ENCODE data around the gene MMEL1.
"Not testable (repeated sequence)": the region's sequence is repeated elsewhere in the genome, so short reads cannot be mapped to it uniquely, and the experiment has no call there.

The MMEL1 gene

DNA sequence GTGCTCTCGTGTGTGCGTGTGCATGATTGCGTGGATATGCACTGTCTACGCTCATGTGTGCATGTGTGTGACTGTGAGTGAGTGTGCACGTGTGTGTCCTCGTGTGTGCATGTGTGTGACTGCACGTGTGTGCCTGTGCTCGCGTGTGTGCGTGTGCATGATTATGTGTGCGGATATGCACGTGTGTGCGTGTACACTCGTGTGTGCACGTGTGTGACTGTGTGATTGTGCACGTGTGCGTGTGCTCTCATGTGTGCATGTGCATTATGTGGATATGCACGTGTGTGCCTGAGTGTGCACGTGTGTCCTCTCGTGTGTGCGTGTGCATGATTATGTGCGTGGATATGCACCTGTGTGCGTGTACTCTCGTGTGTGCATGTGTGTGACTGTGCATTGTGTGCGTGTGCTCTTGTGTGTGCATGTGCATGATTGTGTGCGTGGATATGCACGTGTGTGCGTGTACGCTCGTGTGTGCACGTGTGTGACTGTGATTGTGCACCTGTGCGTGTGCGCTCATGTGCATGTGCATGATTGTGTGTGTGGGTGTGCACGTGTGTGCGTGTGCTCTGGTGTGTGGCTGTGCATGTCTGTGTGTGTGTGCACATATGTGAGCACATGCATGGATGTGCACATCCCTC is 2.2 kb downstream of the MMEL1 start:
- H3K4me3 ChIP-seq (ENCODE audit: low read length) = no peak overlapping the region

GRCh38 chr1:2629627-2630497 is 3.0 kb downstream of the MMEL1 start:
- Histone ChIP-seq H3K36me3 (ENCODE audit: control insufficient read depth, insufficient read depth, low read length) (no peaks in the 10 kb centered on the region), H3K9me3 (ENCODE audit: control insufficient read depth, low read length) (no peaks in the 10 kb centered on the region), H3K27me3 (ENCODE audit: control insufficient read depth, insufficient read depth, low read length) (peaks cover 50% of the 10 kb centered on the region), H3K9ac (ENCODE audit: low read length) (no peak overlapping the region), H3K4me1 (ENCODE audit: control insufficient read depth, insufficient read depth, low read length) (no peaks in the 10 kb centered on the region), H3K4me3 (ENCODE audit: low read length) (no peak overlapping the region)

More for the DNA sequence above, 2.2 kb downstream of the MMEL1 start:
- Histone ChIP-seq H3K36me3 (ENCODE audit: control insufficient read depth, insufficient read depth, low read length) (no peaks in the 10 kb centered on the region), H3K9ac (ENCODE audit: low read length) (no peak overlapping the region), H3K27me3 (ENCODE audit: control insufficient read depth, insufficient read depth, low read length) (peaks cover 50% of the 10 kb centered on the region), H3K9me3 (ENCODE audit: control insufficient read depth, low read length) (no peaks in the 10 kb centered on the region), H3K4me1 (ENCODE audit: control insufficient read depth, insufficient read depth, low read length) (no peaks in the 10 kb centered on the region)

GRCh38 chr1:2628933-2629626 is 3.7 kb downstream of the MMEL1 start:
- H3K9me3 ChIP-seq (ENCODE audit: control insufficient read depth, low read length) = no peaks in the 10 kb centered on the region
- H3K4me3 ChIP-seq (ENCODE audit: low read length) = no peak overlapping the region
- peaks cover 48% of the 10 kb centered on the region for H3K27me3 ChIP-seq (ENCODE audit: control insufficient read depth, insufficient read depth, low read length)
- H3K4me1 ChIP-seq (ENCODE audit: control insufficient read depth, insufficient read depth, low read length) = no peaks in the 10 kb centered on the region
- no peaks in the 10 kb centered on the region for H3K36me3 ChIP-seq (ENCODE audit: control insufficient read depth, insufficient read depth, low read length)
- no peak overlapping the region for H3K9ac ChIP-seq (ENCODE audit: low read length)

DNA sequence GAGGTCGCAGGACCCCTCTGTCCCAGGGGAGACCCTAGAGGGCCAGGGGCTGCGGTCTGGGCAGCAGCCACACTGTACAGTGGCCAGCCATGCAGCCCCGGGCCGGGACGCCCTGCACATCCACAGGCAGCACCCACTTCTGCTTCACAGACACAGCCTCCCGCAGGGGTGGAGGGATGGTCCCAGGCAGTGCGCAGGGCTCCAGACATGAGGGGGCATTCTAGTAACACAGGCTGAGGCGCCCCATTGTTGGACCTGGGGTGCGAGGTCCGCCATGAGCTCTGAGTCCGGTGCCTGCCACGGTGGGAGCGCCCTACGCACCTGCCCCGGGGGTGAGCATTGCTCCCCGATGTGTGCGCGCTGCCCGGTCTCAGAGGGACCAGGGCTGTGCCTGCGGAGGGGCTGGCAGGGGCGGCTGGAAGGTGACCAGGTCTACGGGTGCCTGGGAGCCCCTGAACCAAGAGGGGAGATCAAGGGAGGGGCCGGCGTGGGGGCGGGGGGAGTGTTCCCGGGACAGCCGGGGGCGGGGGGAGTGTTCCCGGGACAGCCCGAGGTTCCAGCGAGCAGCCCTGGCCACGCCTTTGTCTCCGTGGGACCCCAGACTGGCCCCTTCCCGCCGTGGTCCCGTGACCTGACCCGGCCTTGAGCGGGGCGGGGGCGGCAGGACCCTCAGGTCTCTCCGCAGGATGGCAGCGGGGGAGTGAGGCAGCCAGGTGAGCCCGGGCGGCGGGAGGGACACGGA is 4.5 kb downstream of the MMEL1 start:
- Histone ChIP-seq H3K27me3 (ENCODE audit: control insufficient read depth, insufficient read depth, low read length) (peaks cover 46% of the 10 kb centered on the region), H3K4me1 (ENCODE audit: control insufficient read depth, insufficient read depth, low read length) (no peaks in the 10 kb centered on the region), H3K9ac (ENCODE audit: low read length) (no peak overlapping the region), H3K9me3 (ENCODE audit: control insufficient read depth, low read length) (no peaks in the 10 kb centered on the region), H3K36me3 (ENCODE audit: control insufficient read depth, insufficient read depth, low read length) (no peaks in the 10 kb centered on the region), H3K4me3 (ENCODE audit: low read length) (no peak overlapping the region)

- H3K4me3 ChIP-seq (ENCODE audit: low read length) = no peak overlapping the region
- no peak overlapping the region for H3K9ac ChIP-seq (ENCODE audit: low read length)
- H3K9me3 ChIP-seq (ENCODE audit: control insufficient read depth, low read length) = no peaks in the 10 kb centered on the region
- peaks cover 47% of the 10 kb centered on the region for H3K27me3 ChIP-seq (ENCODE audit: control insufficient read depth, insufficient read depth, low read length)
- no peaks in the 10 kb centered on the region for H3K4me1 ChIP-seq (ENCODE audit: control insufficient read depth, insufficient read depth, low read length)
- no peaks in the 10 kb centered on the region for H3K36me3 ChIP-seq (ENCODE audit: control insufficient read depth, insufficient read depth, low read length)
Observed at GRCh38 chr1:2627746-2628145, 5.1 kb downstream of the MMEL1 start.

DNA sequence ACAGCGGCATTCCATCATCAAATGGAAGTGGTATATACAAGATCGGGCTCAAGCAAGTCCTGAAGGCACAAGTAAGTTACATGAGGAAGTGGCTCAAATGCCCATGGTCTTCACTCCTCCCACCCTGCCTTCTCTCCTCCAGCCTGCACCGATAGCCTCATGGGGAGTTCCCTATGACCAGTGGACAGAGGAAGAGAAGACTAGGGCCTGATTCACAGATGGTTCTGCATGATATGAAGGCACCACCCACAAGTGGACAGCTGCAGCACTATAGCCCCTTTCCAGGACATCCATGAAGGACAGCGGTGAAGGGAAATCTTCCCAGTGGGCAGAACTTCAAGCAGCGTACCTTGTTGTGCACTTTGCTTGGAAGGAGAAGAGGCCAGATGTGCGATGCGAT is 7.1 kb downstream of the MMEL1 start:
- H3K27me3 ChIP-seq (ENCODE audit: control insufficient read depth, insufficient read depth, low read length) = peaks cover 47% of the 10 kb centered on the region
- H3K9ac ChIP-seq (ENCODE audit: low read length) = not testable (repeated sequence)

DNA sequence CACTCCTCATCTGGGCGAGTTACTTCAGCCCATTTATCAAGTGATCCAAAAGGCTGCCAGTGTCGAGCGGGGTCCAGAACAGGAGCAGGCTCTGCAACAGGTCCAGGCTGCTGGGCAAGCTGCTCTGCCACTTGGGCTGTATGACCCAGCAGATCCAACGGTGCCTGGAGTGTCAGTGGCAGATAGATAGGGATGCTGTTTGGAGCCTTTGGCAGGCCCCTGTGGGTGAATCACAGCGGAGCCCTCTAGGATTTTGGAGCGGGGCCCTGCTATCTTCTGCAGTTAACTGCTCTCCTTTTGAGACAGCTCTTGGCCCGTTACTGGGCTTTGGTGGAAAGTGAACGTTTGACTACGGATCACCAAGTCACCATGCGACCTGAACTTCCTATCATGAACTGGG is 7.5 kb downstream of the MMEL1 start:
- Histone ChIP-seq H3K9ac (ENCODE audit: low read length) (no peak overlapping the region), H3K4me1 (ENCODE audit: control insufficient read depth, insufficient read depth, low read length) (no peaks in the 10 kb centered on the region), H3K27me3 (ENCODE audit: control insufficient read depth, insufficient read depth, low read length) (peaks cover 47% of the 10 kb centered on the region), H3K9me3 (ENCODE audit: control insufficient read depth, low read length) (no peaks in the 10 kb centered on the region), H3K4me3 (ENCODE audit: low read length) (no peak overlapping the region), H3K36me3 (ENCODE audit: control insufficient read depth, insufficient read depth, low read length) (no peaks in the 10 kb centered on the region)

More for the DNA sequence above, 7.1 kb downstream of the MMEL1 start:
- not testable (repeated sequence) for H3K36me3 ChIP-seq (ENCODE audit: control insufficient read depth, insufficient read depth, low read length); H3K4me1 ChIP-seq (ENCODE audit: control insufficient read depth, insufficient read depth, low read length); H3K9me3 ChIP-seq (ENCODE audit: control insufficient read depth, low read length); H3K4me3 ChIP-seq (ENCODE audit: low read length)

- no peaks in the 10 kb centered on the region for H3K9me3 ChIP-seq (ENCODE audit: control insufficient read depth, low read length)
- H3K4me3 ChIP-seq (ENCODE audit: low read length) = no peak overlapping the region
- peaks cover 42% of the 10 kb centered on the region for H3K27me3 ChIP-seq (ENCODE audit: control insufficient read depth, insufficient read depth, low read length)
- no peaks in the 10 kb centered on the region for H3K36me3 ChIP-seq (ENCODE audit: control insufficient read depth, insufficient read depth, low read length)
- no peaks in the 10 kb centered on the region for H3K4me1 ChIP-seq (ENCODE audit: control insufficient read depth, insufficient read depth, low read length)
- H3K9ac ChIP-seq (ENCODE audit: low read length) = no peak overlapping the region
Observed at GRCh38 chr1:2624735-2625300, 8.0 kb downstream of the MMEL1 start.

GRCh38 chr1:2623571-2624337 is 9.1 kb downstream of the MMEL1 start:
- no peak overlapping the region for H3K9ac ChIP-seq (ENCODE audit: low read length)
- H3K4me1 ChIP-seq (ENCODE audit: control insufficient read depth, insufficient read depth, low read length) = no peaks in the 10 kb centered on the region
- peaks cover 33% of the 10 kb centered on the region for H3K27me3 ChIP-seq (ENCODE audit: control insufficient read depth, insufficient read depth, low read length)
- no peaks in the 10 kb centered on the region for H3K36me3 ChIP-seq (ENCODE audit: control insufficient read depth, insufficient read depth, low read length)
- H3K4me3 ChIP-seq (ENCODE audit: low read length) = no peak overlapping the region
- no peaks in the 10 kb centered on the region for H3K9me3 ChIP-seq (ENCODE audit: control insufficient read depth, low read length)

GRCh38 chr1:2617971-2618470 is 14.8 kb downstream of the MMEL1 start:
- H3K9me3 ChIP-seq (ENCODE audit: control insufficient read depth, low read length) = no peaks in the 10 kb centered on the region
- H3K4me3 ChIP-seq (ENCODE audit: low read length) = no peak overlapping the region
- no peak overlapping the region for H3K9ac ChIP-seq (ENCODE audit: low read length)
- no peaks in the 10 kb centered on the region for H3K4me1 ChIP-seq (ENCODE audit: control insufficient read depth, insufficient read depth, low read length)
- H3K36me3 ChIP-seq (ENCODE audit: control insufficient read depth, insufficient read depth, low read length) = no peaks in the 10 kb centered on the region
- no peaks in the 10 kb centered on the region for H3K27me3 ChIP-seq (ENCODE audit: control insufficient read depth, insufficient read depth, low read length)

- peaks cover 7% of the 10 kb centered on the region for H3K4me1 ChIP-seq (ENCODE audit: control insufficient read depth, insufficient read depth, low read length)
- peaks cover 6% of the 10 kb centered on the region for H3K27me3 ChIP-seq (ENCODE audit: control insufficient read depth, insufficient read depth, low read length)
- H3K4me3 ChIP-seq (ENCODE audit: low read length) = no peak overlapping the region
- no peaks in the 10 kb centered on the region for H3K36me3 ChIP-seq (ENCODE audit: control insufficient read depth, insufficient read depth, low read length)
- no peak overlapping the region for H3K9ac ChIP-seq (ENCODE audit: low read length)
- no peaks in the 10 kb centered on the region for H3K9me3 ChIP-seq (ENCODE audit: control insufficient read depth, low read length)
Observed at GRCh38 chr1:2614145-2614544, 18.7 kb downstream of the MMEL1 start.

All from mucosa of stomach (tissue), 1 donor.